Stimulated activated CD8-positive, alpha-beta memory T cell treated with anti-CD3 and anti-CD28 coated beads, Interleukin-12 subunit alpha, Interleukin-12 subunit beta, amount 100 ng/mL, for 4 hours (primary cell): ENCODE data around the gene ST3GAL4.
A peak's percentile ranks its signal among the peaks of the same experiment; 100 is the strongest.
"Not testable (repeated sequence)": the region's sequence is repeated elsewhere in the genome, so short reads cannot be mapped to it uniquely, and the experiment has no call there.

Source experiments
- DNase-seq: peaks from one replicate; pipeline ENCODE4 v3.0.0-alpha.2; 2020; ENCODE audit warnings: low read depth

The ST3GAL4 gene, protein sequence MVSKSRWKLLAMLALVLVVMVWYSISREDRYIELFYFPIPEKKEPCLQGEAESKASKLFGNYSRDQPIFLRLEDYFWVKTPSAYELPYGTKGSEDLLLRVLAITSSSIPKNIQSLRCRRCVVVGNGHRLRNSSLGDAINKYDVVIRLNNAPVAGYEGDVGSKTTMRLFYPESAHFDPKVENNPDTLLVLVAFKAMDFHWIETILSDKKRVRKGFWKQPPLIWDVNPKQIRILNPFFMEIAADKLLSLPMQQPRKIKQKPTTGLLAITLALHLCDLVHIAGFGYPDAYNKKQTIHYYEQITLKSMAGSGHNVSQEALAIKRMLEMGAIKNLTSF

DNA sequence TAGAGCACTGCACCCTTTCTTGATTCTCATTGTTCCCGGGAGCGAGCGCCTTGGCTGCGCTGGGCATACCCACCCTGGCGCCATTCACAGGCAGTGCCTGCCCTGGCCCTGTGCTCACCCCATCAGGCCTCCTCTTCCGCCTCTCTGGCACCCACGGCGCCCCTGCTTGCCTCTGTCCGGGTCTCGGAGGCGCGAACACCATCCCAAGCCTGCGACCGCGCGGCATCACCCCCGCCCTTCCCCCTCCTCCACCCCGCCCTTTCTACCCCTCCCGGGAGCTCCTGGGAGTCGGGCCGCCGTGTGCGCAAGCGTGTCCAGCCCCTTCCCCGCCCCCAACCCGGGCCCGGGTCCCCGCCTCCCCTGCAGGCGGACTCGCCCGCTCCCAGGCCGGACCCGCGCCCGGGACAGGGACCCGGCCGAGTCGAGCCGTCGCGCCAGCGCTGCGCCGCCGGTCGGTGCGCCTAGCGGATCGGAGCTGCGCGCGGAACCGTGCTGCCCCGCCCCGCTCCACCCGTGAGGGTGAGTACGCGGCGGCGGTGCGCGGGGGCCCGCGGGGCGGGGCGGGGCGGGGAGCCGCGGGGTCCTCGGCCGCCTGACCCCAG, at the start of gene ST3GAL4:
Gene ST3GAL4 (plus strand): TSS at position 363 of the 602 bp plus-strand sequence. CDS start 50,470 bp downstream, outside the sequence.
- peak; percentile 60 for DNase-seq

DNA sequence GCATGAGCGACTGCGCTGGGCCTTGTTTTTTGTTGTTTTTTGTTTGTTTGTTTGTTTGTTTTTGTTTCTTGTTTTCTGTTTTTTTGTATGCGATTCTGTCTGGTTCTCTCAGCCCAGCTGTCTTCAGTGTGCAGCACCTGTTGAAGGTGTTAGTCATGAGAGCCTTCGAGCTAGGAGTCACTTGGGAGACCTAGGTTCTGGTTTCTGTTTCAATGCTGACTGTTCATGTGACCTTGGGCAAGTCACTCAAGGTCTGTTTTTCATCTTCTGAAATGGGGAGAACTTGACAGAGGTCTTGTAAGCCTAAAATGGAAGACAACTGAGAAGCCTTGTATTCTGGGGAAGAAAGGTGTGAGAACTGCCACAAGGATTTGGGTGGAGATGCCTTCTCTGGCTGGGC, 49.8 kb upstream of the ST3GAL4 start:
- DNase-seq, result no peak

DNA sequence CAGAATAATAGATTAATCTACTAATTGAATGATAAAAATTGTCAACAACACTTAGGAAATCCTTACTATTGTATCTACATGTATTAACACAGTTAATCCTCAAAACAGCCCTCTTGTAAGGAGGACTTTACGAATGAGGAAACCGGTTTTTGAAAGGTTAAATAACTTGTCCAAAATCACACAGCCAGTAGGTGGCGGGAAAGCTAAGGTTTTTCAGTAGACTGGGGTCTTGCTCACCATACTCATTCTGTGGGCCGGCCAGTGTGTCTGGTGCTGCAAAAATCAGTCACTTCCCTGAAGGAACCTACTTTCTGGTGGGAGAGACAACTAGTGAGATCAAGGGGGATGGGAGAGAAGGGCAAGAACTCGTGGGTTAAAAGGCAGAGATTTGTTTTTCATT, 47.8 kb upstream of the ST3GAL4 start:
- DNase-seq, result no peak

DNA sequence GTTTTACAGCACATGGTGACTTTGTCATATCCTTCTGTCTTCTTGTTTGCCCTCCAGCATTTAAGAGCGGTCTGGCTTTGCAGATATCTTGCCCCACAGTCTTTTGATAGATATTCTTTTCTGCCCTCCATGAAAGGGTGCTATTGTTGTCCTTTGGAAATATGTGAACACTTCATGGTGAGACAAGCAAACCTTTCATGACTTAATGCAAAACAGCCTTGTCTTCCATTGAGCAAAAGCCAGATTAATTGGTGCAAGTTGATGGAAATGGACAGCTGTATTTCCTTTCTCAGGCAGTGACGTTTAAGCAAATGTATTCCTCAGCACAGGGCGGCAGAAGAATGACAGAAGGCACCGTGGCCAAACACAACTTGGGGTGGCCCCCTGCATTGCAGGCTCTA, 47.2 kb upstream of the ST3GAL4 start:
- no peak for DNase-seq

DNA sequence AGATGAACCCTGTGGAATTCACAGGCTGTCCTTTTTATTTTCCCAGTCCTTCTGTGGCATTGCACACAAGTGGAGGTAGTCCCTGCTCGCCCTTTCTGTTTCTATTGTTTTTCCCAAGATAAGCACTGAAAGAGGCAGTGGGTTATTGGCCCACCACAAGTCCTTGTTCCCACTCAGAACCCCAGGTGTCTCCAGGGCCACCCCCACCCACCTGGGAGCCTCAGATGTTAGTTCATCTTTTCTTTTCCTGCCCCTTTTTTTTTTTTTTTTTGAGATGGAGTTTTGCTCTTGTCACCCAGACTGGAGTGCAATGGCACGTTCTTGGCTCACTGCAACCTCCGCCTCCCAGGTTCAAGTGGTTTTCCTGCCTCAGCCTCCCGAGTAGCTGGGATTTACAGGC, 46.7 kb upstream of the ST3GAL4 start:
- not testable (repeated sequence) for DNase-seq

DNA sequence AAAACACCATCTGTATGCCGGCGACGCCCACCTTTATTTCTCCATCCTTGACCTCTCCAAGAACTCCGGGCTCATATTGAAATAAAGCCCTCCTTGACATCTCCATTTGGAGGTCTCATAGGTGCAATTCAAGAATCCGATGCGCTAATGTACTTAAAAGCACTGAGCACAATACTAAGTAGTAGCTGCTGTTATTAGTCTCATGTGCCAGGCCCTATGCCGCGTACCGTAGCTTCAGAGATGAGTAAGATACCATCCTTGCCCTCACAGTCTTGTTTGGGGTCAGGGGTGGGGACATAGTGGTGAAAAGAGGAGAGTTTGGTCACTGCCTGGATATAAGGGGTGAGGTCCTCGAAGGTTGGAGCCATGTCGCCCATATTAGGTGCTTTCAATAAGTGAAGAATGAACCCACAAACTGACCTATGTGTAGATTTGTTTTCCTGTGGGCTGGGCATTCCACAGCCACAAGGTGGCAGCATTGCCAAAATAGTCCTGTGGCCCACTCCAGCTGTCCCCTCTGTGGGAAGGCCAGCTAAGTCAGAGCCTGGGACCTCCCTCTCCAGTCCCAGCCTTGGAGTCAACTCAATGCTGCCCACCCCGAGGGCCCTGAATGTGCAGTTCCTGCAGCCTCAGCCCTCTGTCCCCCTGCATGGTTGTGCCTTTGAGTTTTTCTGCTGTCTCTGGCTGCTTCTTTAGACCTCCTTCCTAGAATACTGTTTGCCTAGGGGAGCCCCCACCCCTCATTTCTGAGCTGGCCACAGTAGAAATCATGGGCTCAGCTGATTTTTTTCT, 45.1 kb upstream of the ST3GAL4 start:
- DNase-seq, result no peak

DNA sequence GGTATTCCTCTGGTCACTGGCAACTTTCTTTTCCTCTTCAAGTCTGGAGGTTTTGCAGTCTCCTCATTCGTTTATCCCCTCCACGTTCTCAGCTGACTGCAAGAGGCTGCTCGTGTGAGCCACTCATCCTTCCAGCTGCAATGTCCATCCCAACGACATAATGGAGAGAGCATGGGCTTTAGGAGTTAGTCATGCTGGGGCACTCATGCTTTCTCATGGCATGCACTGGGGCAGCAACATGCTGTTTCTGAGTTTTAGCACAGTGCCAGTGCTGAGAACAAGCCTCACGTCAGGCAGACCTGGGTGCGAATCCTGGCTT, 44.5 kb upstream of the ST3GAL4 start:
- DNase-seq, result no peak

DNA sequence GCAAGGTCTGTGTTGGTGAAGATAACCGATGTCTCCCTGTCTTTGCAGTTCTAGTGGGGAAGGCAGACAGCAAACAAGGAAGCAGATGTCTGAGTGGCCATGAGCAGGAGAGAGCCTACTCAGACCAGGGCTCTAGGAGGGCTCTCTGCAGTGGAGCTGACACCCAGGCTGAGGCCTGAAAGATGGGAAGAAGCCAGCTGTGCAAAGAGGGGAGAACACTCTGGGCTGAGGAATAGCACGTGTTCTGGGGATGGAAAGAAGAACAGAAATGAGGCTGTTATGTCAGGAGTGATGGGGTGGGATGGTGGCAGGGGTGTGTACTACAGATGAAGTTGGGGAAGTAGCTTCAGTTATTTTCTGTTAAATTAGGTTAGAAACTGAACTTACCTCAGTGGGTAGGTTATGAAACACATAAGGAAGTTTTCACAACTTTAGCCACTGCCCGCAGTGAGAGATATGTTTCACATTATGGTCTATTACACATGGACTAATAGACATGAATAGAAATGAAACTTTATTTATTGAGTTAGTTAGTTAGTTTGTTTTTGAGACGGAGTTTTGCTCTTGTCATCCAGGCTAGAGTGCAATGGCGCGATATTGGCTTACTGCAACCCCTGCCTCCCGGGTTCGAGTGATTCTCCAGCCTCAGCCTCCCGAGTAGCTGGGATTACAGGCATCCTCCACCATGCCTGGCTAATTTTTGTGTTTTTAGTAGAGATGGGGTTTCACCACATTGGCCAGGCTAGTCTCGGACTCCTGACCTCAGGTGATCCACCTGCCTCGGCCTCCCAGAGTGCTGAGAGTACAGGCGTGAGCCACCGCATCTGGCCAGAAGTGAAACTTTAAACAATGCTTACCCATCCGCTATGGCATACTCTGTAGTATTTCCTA, 43.8 kb upstream of the ST3GAL4 start:
- DNase-seq, result no peak

DNA sequence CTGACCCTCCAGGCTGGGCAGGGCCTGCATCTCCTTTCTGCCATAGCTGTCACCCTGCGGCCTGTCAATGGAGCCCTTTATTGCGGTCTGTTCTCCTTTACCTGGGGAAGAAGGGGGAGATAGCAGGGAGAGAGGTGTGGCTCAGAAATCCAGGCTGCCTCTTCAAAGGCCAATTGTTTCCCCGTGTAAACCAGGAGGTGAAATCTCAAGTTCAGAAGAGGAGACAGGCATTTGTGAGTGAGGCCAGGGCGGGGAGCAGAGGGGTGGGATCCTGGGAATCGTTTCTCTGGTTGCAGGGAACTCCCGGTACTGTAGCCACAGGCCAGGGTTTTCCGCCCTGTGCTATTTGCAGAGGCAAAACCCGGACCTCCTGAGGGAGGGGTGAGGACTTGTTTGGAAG, 42.5 kb upstream of the ST3GAL4 start:
- DNase-seq, result no peak

DNA sequence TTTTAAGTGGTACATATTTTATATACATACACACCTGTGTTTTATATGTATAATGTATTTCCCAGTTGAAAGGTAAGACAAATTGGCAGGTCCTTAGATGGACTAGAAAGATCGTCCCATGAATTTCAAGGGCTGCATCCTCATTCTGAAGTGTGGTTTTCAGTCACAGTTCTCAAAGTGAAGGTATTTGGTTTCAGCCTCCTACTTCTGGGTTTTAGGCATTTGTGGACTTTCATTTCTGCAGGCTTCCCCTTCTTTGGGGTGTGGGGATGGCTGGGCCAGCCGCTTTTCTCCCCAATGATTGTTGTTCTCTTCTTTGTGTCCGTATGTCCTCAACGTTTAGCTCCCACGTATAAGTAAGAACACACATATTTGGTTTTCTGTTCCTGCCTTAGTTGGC, 41.7 kb upstream of the ST3GAL4 start:
- no peak for DNase-seq

DNA sequence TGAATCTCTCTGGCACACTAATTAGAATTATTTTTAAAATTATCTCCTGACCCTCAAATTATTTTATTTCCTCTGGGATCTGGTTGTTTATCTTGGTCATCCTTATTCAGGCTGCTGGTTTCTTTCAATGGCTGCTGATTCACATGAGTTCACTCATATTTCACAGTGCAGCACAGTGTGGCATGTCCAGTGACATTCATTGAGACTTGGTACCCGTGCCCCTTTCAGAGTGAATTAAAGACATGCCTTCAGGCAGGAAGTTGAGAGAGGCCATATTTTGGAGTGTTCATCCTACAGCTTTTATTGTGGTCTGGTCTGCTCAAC, 38.1 kb upstream of the ST3GAL4 start:
- DNase-seq, result no peak

DNA sequence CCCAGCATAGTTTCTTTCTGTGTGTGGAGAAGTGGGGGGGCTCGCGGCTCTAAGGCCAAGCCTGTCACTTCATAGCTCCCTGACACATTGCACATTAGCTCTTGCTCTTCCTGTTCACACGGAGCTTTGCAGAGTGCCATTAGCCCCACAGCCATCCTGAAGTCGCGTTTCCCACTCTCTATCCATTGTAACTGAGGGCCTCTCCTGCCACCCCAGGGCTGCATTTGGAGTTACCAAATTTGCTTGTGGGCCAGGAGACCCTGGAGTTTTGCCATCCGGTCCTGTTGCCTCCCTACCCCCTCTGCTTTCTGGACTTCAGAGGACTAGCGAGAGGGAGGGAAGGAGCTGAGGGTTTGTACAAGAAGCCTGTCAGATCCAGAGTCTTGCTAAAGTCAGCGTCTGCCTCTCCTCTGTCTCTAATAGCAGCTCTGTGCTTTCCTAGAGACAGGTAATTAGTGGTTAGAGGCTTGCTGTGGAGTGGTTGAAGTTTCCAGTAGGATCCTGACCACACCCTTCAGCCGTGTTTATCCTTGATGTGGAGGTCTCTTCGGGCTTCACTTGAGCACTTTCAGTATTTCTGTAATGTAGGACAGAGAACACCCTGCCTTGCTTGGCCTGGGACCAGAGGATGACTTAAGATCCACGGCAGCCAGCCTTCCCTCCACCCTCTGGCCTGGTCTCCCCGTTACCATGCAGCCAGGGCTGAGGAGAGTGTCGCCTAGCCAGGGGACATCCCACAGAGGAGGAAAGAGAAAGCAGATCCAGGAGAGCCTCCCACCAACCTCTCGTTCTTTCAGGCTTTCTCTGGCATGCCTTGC, 37.5 kb upstream of the ST3GAL4 start:
- no peak for DNase-seq

DNA sequence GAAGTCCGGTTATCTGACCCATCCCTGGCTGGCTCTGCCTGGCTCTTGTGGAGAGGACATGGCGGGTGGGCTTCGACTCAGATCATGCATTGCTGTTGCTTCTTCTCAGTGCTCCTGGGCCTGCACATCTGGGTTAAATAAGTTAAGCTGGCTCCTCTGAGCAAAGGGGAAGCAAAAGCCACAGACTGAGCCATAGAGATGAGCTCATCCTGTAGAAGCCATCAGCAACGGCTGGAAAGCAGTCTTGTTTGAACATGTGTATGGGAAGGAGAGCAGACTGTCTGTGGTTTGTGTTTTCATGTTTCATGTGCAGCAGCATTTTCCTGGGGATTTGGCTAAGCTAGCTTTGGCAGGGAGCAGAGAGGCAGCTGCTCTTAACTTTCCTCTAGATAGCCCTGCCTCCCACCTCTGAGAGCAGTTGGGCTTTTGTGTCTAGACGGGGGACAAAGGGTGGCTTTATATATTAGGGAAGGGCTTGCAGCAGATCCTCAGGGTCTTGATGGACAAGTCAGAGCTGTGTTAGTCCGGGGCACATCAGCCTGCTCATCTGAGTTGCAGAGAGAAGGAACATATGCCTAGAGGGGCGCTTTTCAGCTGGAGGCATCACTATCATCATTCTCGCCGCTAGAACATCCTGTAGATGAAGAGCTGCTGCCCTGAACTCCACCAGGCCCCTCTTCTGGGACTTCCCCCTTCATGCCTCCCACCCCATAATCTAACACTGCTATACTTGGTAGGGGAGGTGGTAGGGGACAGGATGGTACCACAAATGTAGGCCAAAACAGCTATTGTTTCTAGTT, 36.7 kb upstream of the ST3GAL4 start:
- no peak for DNase-seq

DNA sequence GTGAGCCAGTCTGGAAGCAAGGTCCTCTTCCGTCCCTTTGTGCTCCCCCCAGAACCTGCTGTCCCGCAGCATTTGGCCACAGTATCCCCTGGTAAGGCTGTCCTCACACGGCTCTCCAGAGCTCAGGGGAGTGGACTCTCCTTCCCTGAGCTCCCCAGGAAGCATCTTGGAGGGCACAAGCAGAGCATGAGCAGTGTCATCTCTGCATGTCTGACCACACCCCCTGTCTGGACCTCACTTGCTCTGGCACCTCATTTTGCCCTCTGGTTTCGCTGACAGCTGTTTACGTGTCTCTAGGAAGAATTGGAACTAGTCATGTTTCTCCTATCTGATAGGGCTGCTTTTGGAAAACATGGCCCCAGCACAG, 36.1 kb upstream of the ST3GAL4 start:
- DNase-seq, result no peak

DNA sequence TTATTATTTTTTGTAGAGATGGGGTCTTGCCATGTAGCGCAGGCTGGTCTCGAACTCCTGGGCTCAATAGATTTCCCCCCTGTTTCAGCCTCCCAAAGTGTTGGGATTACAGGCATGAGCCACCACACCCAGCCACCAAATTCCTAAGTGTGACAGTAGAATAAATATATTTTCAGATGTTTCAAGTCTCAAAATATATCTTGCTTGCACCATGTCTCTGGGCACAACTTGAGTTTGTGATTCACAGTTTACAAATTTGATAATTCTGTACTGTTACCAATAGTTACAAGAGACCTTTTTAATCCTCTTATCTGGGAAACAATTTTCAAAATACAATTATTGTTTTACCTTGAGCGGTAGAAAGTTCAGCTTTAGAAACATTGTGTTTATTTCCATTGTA, 32.5 kb upstream of the ST3GAL4 start:
- DNase-seq, result no peak

DNA sequence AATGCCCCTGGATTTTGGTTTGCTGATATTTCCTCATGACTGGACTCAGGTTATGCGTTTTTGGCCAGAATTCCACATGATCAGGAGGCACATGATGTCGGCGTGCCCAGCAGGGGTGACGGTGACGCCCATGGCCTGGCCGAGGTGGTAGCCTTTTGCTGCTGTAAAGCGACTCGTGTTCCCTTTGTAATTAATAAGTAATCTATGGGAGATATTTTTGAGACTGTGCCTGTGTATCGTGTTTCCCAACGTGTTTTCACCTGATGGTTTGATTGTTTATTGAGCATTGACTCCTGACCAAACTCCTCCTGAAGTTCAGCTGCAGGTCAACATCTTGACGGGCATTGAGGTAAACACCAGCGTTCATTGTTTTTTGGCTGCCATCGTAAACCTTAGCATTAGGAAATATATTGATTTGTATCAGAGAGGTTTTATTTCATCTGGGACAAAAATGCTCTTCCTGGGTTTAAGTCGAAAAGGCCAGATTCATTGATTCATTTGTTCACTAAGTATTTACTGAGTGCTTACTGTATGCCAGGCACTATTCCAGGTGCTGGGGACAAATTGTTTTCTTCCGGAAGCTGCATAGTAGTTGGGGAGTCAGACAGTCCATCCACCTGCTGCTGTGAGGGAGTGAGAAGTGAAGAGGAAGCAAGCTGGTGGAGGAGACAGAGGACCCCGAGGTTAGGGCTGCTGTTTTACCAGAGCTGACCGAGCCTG, 28.0 kb upstream of the ST3GAL4 start:
- no peak for DNase-seq

DNA sequence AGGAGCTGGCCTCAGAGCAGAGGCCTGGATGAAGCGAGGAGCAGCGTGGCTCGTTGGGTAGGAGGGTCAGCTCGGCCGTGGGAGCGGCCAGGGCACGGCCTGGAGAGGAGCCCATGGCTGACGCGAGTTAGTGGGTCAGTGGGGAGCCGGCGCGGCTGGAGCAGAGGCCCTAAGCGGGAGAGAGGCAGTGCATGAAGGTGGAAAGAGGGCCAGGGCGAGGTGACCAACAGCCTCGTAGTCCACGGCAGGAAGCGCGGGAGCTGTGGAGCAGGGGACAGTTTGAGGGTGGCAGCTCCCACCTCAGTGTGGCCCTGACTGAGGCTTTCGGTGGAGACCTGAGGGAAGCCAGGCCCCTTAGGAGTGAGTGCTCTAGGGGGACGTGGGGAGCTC, 27.5 kb upstream of the ST3GAL4 start:
- DNase-seq, result no peak

DNA sequence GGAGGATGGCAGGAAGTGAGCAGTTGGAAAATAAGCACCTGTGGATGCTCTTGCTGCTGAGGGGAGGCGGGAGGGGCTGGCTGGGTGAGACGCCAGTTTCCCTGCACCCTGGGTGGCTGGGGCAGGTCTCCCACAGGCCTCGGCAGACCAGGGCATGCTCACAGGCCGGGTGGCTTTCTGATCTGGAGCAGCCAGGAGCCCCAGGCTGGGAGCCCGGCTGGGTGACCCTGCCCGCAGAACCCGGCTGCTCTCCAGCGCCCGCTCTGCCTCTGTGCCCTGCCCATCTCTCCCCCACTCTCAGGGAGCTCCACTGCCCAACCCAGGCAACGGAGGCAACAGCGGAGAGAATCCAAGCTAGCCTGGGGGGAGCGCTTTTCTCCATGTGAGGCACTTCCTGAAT, 27.0 kb upstream of the ST3GAL4 start:
- no peak for DNase-seq

DNA sequence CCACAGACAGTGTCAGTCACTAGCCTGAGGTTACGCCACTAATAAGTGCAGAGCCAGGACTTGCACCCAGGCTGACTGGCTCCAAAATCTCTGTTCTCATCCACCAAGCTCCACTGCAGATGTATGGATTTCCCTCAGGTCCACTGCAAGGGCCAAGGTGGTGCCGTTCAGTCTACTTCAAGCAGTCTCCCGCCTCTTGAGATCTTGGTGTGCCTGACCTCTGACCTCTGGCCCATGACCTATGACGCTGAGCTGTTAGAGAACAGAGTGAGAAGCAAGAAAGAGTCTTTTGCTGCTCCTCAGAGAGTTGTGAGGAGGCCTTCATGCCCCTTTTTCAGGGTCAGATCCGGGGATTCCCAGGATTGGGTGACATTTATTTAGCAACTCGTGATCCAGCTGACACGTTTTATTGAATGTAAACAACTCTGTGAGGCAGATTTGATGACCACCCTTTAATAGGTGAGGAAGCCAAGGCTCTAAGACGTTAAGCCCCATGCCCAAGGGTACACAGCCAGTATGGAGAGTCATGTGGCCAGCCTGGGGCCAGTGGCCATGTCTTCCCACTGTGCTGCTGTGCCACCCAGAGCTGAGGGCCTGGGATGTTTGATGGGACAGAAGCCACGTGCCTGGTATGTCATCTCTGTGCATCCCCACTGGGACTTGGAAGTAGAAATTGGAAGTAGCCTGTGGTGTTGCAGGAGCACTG, 26.4 kb upstream of the ST3GAL4 start:
- no peak for DNase-seq
